Measurements from ENCODE around the gene PTCH1. TPM values are rescaled to one million over a fixed set of nuclear protein-coding genes. Genes with fewer than 3 reads are reported as not detected.

The PTCH1 gene
- total RNA-seq, 1 experiment from 2014 or later, result 33.4 TPM

DNA sequence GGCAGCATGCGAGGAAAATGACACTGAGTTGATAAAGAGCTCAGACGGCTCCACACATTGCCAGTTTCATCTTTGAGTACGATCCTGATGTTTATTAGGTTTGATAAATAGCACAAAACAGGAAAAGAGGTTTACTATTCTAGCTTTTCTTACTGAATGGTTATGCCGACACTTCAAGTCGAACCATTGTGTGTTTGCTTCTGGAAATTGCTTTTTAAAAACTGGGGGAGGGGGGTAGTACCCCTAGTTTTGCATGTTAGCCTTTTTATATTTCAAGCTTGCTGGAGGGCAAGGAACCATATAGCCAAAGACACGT lies 5.2 kb downstream of the PTCH1 start:
- Histone ChIP-seq H2AFZ (peak overlapping the region; percentile 94), H3K4me2 (peak overlapping the region; percentile 97), H3K4me1 (replicated peaks; ENCODE audit: insufficient read depth) (peaks cover 12% of the 10 kb centered on the region; the same call in 1 of the 2 replicates), H3K79me2 (ENCODE audit: low read depth) (peaks cover 17% of the 10 kb centered on the region), H3K4me3 (peak overlapping the region; percentile 98), H3K9me2 (ENCODE audit: insufficient read depth) (no peaks in the 10 kb centered on the region), H3K9me3 (ENCODE audit: insufficient read depth, low read depth) (no peaks in the 10 kb centered on the region), H3K27me3 (ENCODE audit: insufficient read depth, low read depth) (no peaks in the 10 kb centered on the region), H3F3A (ENCODE audit: insufficient read depth, low read depth) (peaks cover 22% of the 10 kb centered on the region; the same call in 1 of the 2 replicates), H3K27ac (peak overlapping the region; percentile 80), H4K20me1 (ENCODE audit: insufficient read depth) (no peaks in the 10 kb centered on the region), H3K36me3 (ENCODE audit: low read depth) (no peaks in the 10 kb centered on the region)
- POLR2A ChIA-PET (ENCODE audit: unreplicated experiment), result interaction anchor here (0.6 to 0.8 kb wide), 2 partner anchors 129 to 806 kb away, joined by 4 read pairs; no protein-coding TSS in a partner anchor
- TF ChIP-seq, protein P1, sequence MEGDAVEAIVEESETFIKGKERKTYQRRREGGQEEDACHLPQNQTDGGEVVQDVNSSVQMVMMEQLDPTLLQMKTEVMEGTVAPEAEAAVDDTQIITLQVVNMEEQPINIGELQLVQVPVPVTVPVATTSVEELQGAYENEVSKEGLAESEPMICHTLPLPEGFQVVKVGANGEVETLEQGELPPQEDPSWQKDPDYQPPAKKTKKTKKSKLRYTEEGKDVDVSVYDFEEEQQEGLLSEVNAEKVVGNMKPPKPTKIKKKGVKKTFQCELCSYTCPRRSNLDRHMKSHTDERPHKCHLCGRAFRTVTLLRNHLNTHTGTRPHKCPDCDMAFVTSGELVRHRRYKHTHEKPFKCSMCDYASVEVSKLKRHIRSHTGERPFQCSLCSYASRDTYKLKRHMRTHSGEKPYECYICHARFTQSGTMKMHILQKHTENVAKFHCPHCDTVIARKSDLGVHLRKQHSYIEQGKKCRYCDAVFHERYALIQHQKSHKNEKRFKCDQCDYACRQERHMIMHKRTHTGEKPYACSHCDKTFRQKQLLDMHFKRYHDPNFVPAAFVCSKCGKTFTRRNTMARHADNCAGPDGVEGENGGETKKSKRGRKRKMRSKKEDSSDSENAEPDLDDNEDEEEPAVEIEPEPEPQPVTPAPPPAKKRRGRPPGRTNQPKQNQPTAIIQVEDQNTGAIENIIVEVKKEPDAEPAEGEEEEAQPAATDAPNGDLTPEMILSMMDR (conservative IDR thresholded peaks at IDR 0.05), result no peak
- TF ChIP-seq EZH2 (IDR thresholded peaks at IDR 0.05; ENCODE audit: low read depth), result no peak
- no TSS peak for BruUV-seq (replicated peaks)
- intact Hi-C loops (cut with micrococcal nuclease; ENCODE audit: unreplicated experiment), result loop anchor here (2.0 to 10.0 kb wide), 3 partner anchors 129 to 1345 kb away; no protein-coding TSS in a partner anchor
- CTCF ChIA-PET, result interaction anchor here (0.5 kb wide), 1 partner anchor 907 kb away, joined by 6 read pairs; no protein-coding TSS in a partner anchor
- DNase-seq, result no peak

GRCh38 chr9:95510709-95511615 lies 5.8 kb downstream of the PTCH1 start:
- Histone ChIP-seq H3K4me1 (replicated peaks; ENCODE audit: insufficient read depth) (peaks cover 12% of the 10 kb centered on the region; the same call in 1 of the 2 replicates), H3K4me3 (peak overlapping the region; percentile 98), H3K27me3 (ENCODE audit: insufficient read depth, low read depth) (no peaks in the 10 kb centered on the region), H3K4me2 (peak overlapping the region; percentile 97), H3K27ac (peak overlapping the region; percentile 80), H3K9me2 (ENCODE audit: insufficient read depth) (no peaks in the 10 kb centered on the region), H3K9me3 (ENCODE audit: insufficient read depth, low read depth) (no peaks in the 10 kb centered on the region), H2AFZ (peak overlapping the region; percentile 96), H3K79me2 (ENCODE audit: low read depth) (peaks cover 17% of the 10 kb centered on the region), H3F3A (ENCODE audit: insufficient read depth, low read depth) (peaks cover 22% of the 10 kb centered on the region; the same call in 1 of the 2 replicates), H3K36me3 (ENCODE audit: low read depth) (no peaks in the 10 kb centered on the region), H4K20me1 (ENCODE audit: insufficient read depth) (no peaks in the 10 kb centered on the region)
- BruUV-seq (replicated peaks), result no TSS peak
- peak; percentile 84 to 98 for DNase-seq
- TF ChIP-seq, protein P1 (conservative IDR thresholded peaks at IDR 0.05), result no peak
- no peak for TF ChIP-seq EZH2 (IDR thresholded peaks at IDR 0.05; ENCODE audit: low read depth)
- intact Hi-C loops (cut with micrococcal nuclease; ENCODE audit: unreplicated experiment), result loop anchor here (2.0 to 10.0 kb wide), 3 partner anchors 128 to 1344 kb away; no protein-coding TSS in a partner anchor
- POLR2A ChIA-PET (ENCODE audit: unreplicated experiment), result interaction anchor here (0.6 to 0.8 kb wide), 7 partner anchors 128 to 1935 kb away, joined by 3 to 16 read pairs (median 4); no protein-coding TSS in a partner anchor
- CTCF ChIA-PET, result interaction anchor here (0.5 kb wide), 1 partner anchor 906 kb away, joined by 6 read pairs; no protein-coding TSS in a partner anchor

DNA sequence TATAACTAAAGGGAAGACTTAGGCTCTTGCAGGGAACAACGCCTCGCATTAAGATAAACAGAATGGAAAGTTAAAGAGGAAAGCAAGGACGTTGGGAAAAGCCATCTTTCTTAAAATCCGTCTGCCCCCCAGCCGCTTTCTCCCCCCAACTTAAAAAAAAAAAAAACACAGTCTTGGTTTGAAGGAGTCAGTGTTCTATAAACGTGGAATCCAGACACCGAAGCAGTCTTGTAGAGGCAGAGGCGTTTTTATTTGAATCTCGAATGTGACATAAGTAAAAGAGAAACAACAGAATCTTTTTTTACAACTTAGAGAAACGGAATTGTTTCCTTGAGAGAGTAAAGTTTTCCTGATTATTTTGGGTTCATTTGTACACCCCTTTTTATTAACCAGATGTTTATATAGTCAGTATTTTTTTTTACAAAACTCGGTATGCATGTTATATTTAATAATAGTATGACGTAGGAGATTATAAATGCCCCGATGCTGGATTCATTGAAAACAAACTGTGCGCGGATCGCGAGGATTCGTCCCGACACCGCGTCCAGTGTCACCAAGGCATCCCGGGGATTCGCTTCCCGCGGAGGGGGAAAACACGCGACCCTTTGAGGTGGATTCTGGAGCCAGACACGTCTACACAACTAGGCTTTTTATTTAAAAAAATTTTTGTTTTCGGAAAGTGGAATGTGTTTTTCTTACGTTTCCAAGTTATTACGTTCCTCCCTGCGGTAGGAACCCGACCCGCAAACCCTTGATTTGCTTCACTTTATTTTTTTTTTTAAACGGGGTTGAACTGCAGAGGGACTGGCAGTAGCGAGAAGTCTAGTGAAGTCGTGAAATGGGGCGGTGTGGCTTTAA lies 6.7 kb downstream of the PTCH1 start:
- peak overlapping the region; percentile 98 for H3K4me3 ChIP-seq
- peaks cover 16% of the 10 kb centered on the region for H3K4me1 ChIP-seq (replicated peaks; ENCODE audit: insufficient read depth)
- DNase-seq, result no peak
- TF ChIP-seq EZH2 (IDR thresholded peaks at IDR 0.05; ENCODE audit: low read depth), result no peak
- TF ChIP-seq, protein P1 (conservative IDR thresholded peaks at IDR 0.05), result no peak
- BruUV-seq (replicated peaks), result no TSS peak
- POLR2A ChIA-PET (ENCODE audit: unreplicated experiment), result interaction anchor here (0.6 to 0.7 kb wide), 5 partner anchors 129 to 1934 kb away, joined by 3 to 16 read pairs (median 4); no protein-coding TSS in a partner anchor
- H3K36me3 ChIP-seq (ENCODE audit: low read depth), result no peaks in the 10 kb centered on the region
- H4K20me1 ChIP-seq (ENCODE audit: insufficient read depth), result no peaks in the 10 kb centered on the region
- H3K9me2 ChIP-seq (ENCODE audit: insufficient read depth), result no peaks in the 10 kb centered on the region
- H3K4me2 ChIP-seq, result peak overlapping the region; percentile 79
- intact Hi-C loops (cut with micrococcal nuclease; ENCODE audit: unreplicated experiment), result loop anchor here (1.0 to 10.0 kb wide), 7 partner anchors 127 to 1343 kb away; partner anchors contain the start of genes ERCC6L2 and FANCC
- H3K79me2 ChIP-seq (ENCODE audit: low read depth), result peaks cover 22% of the 10 kb centered on the region
- peaks cover 21% of the 10 kb centered on the region; the same call in 1 of the 2 replicates for H3F3A ChIP-seq (ENCODE audit: insufficient read depth, low read depth)
- H2AFZ ChIP-seq, result peak overlapping the region; percentile 96
- no peaks in the 10 kb centered on the region for H3K27me3 ChIP-seq (ENCODE audit: insufficient read depth, low read depth)
- H3K27ac ChIP-seq, result peak overlapping the region; percentile 59
- no peaks in the 10 kb centered on the region for H3K9me3 ChIP-seq (ENCODE audit: insufficient read depth, low read depth)
- CTCF ChIA-PET, result interaction anchor here (0.6 kb wide), 1 partner anchor 166 kb away, joined by 3 read pairs; no protein-coding TSS in a partner anchor

Data from PC-9 (cell line).